Stomach smooth muscle (tissue), 2 donors: ENCODE data around the gene TMEM116.

ENCODE experiments used
- H3K27ac ChIP-seq: one replicate; pipeline ENCODE4 v1.7.0; 2013; ENCODE audit warnings: mild to moderate bottlenecking, low read length, inconsistent platforms
- H3K27me3 ChIP-seq, 2 donors: one replicate each; pipeline ENCODE4 v1.7.0; 2013; ENCODE audit warnings: low read length in 2 of 2; ENCODE audit not compliant: insufficient read depth in 2 of 2, control insufficient read depth in 1 of 2
- H3K36me3 ChIP-seq, 2 donors: one replicate each; pipeline ENCODE4 v1.7.0; 2013; ENCODE audit warnings: low read length in 2 of 2; ENCODE audit not compliant: control insufficient read depth in 2 of 2, insufficient read depth in 2 of 2
- H3K4me1 ChIP-seq: one replicate; pipeline ENCODE4 v1.7.0; 2013; ENCODE audit warnings: low read length; ENCODE audit not compliant: control insufficient read depth, insufficient read depth
- H3K4me3 ChIP-seq, 2 donors: one replicate each; pipeline ENCODE4 v1.7.0; 2013; ENCODE audit warnings: low read length in 2 of 2
- H3K9ac ChIP-seq, 2 donors: one replicate each; pipeline ENCODE4 v1.7.0; 2013; ENCODE audit warnings: low read length in 2 of 2, mild to moderate bottlenecking in 1 of 2
- H3K9me3 ChIP-seq, 2 donors: one replicate each; pipeline ENCODE4 v1.7.0; 2013; ENCODE audit warnings: low read length in 2 of 2; ENCODE audit not compliant: control insufficient read depth in 2 of 2
- donor health status: healthy.
- donor health status: Pancreatic carcinoma.

Gene TMEM116

DNA sequence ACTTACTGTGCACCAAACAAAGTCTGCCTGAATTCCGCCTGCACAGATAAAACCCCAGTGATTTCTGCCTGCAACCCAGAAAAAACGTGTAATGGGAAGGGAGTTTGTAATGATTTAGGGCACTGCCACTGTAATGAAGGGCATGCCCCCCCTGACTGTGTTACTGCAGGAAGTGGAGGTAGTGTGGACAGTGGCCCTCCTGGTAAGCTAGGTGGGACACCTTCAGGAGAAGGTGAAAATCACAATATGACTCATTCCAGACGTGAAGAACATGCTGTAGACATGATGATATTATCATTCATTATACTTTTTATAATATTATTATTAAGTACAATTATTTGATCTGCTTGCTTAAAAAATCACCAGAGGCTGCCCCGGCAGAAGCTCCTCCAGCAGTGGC is 111.8 kb downstream of the TMEM116 start:
- H3K9ac ChIP-seq = no peak overlapping the region
- H3K36me3 ChIP-seq = peaks cover 4 to 9% of the 10 kb centered on the region in 2 donors
- no peaks in the 10 kb centered on the region for H3K4me1 ChIP-seq
- H3K4me3 ChIP-seq = no peak overlapping the region
- H3K9me3 ChIP-seq = no peaks in the 10 kb centered on the region
- no peak overlapping the region for H3K27ac ChIP-seq
- H3K27me3 ChIP-seq = no peaks in the 10 kb centered on the region

DNA sequence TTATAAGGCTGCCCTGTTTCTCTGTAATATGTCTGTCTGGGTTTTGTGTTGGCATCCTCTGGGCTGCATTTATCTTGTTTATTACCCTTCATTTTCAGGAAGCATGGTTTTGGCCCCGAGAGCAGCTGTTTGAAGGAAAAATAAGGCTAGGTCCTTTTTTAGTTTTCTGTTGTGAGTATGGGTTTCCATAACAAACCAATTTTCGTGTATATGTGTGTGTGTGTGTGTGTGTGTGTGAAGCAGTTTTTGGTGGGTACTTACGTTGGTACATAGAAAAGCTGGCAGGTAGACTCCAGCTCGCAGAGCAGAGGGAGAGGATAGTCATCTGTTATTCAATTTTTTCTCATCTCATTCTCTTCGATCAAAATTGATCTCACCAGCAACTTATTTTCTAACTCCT is 118.4 kb downstream of the TMEM116 start:
- Histone ChIP-seq H3K27me3 (no peaks in the 10 kb centered on the region), H3K4me3 (no peak overlapping the region), H3K9ac (no peak overlapping the region), H3K9me3 (no peaks in the 10 kb centered on the region), H3K27ac (no peak overlapping the region), H3K4me1 (no peaks in the 10 kb centered on the region), H3K36me3 (peaks cover 12 to 25% of the 10 kb centered on the region in 2 donors)

DNA sequence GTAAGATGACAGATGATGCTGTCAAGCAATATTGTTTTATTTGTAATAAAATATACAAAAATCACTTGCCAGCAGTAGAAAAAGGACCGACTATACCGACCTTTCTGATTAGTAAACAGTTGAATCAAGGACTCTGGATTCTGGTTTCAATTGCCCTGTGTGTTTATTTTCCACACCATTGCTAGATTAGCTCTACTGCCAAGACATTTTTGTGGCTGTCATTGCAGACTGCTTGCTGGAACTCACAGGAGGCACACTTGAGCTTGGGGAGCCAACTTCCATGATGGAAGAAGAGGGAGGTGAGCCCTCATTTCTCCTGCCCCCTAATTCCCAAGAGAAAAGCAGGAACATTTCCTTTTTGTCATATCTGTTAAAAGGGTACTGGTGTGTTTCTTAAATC is 119.7 kb downstream of the TMEM116 start:
- Histone ChIP-seq H3K27ac (no peak overlapping the region), H3K4me1 (no peaks in the 10 kb centered on the region), H3K9me3 (no peaks in the 10 kb centered on the region), H3K9ac (no peak overlapping the region), H3K4me3 (no peak overlapping the region), H3K27me3 (no peaks in the 10 kb centered on the region), H3K36me3 (peaks cover 15 to 33% of the 10 kb centered on the region in 2 donors)

- H3K4me3 ChIP-seq = no peak overlapping the region
- no peaks in the 10 kb centered on the region for H3K9me3 ChIP-seq
- no peak overlapping the region for H3K9ac ChIP-seq
- H3K27ac ChIP-seq = no peak overlapping the region
- no peaks in the 10 kb centered on the region for H3K27me3 ChIP-seq
- peaks cover 55 to 69% of the 10 kb centered on the region in 2 donors for H3K36me3 ChIP-seq
- no peaks in the 10 kb centered on the region for H3K4me1 ChIP-seq
Observed at GRCh38 chr12:111887926-111888745, 124.8 kb downstream of the TMEM116 start.

GRCh38 chr12:111886662-111887545 is 126.1 kb downstream of the TMEM116 start:
- Histone ChIP-seq H3K27me3 (no peaks in the 10 kb centered on the region), H3K9ac (no peak overlapping the region), H3K4me1 (no peaks in the 10 kb centered on the region), H3K36me3 (peaks cover 54 to 73% of the 10 kb centered on the region in 2 donors), H3K27ac (no peak overlapping the region), H3K4me3 (no peak overlapping the region), H3K9me3 (no peaks in the 10 kb centered on the region)

DNA sequence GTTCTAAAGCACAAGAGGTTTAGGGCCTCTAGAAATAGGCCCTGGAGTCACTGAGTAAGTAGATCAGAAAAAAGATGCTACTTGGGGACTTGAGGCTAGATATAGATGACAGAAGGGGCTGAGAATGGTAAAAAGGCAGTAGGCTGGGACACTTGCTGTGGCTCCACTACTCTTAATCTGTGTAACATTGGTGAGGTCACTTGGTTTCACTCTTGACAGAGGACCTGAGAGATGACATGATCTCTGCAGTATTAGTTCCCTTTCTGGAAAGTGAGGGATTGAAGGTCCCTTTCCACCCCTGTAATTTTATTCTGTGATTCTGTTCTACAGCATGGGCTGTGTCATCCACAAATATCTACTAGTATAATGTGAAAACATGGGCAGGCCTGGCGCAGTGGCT is 131.2 kb downstream of the TMEM116 start:
- Histone ChIP-seq H3K27me3 (no peaks in the 10 kb centered on the region), H3K36me3 (peaks cover 44 to 55% of the 10 kb centered on the region in 2 donors), H3K4me1 (no peaks in the 10 kb centered on the region), H3K27ac (no peak overlapping the region), H3K4me3 (no peak overlapping the region), H3K9me3 (no peaks in the 10 kb centered on the region), H3K9ac (no peak overlapping the region)
